ENCODE data around the gene ITGB2.

Gene ITGB2

DNA sequence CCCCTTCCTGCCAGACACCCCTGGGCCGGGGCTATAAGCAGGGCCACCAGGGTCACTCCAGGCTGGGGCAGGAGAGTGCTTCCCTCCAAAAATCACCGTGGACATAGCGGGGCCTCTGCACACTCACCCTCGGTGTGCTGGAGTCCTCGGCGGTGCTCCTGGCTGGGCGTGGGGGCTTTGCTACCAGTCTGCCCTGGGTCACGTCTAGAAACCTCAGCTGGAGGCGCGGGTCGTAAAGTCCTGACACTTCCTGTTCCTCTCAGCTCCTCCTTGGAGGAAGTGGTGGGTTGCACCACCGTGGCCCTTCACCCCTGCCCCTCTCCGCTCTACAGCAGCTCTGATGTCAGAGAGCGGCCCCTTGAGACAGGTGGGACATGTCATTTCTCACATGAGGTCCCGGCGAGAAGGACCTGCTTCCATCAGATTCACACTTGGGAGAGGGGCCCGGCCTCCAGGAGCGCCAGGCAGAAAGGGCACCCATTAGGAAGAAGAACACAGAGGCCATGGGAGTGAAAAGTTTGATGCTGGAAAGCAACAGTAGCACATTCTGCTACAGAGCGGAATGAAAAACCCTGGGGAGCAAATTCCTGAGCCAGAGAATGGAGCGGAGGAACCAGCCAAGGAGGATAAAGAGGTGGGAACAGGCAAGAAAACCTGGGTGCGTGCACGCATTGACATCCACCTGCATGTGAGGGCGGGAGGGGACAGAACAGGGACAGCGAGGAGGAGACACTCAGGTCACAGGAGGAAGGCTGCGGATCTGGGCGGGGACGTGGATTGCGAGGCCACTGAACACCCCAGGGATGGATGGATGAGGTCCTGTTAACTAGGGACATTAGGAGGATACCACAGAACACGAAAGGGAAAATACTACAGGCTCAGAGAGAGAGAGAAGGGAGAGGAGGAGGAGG is at the start of gene ITGB2:
Gene ITGB2 (minus strand): TSS at position 206 of the 911 bp plus-strand sequence. CDS start 10,117 bp downstream, outside the sequence.
- DNase-seq (ENCODE audit: low spot score) = no peak

DNA sequence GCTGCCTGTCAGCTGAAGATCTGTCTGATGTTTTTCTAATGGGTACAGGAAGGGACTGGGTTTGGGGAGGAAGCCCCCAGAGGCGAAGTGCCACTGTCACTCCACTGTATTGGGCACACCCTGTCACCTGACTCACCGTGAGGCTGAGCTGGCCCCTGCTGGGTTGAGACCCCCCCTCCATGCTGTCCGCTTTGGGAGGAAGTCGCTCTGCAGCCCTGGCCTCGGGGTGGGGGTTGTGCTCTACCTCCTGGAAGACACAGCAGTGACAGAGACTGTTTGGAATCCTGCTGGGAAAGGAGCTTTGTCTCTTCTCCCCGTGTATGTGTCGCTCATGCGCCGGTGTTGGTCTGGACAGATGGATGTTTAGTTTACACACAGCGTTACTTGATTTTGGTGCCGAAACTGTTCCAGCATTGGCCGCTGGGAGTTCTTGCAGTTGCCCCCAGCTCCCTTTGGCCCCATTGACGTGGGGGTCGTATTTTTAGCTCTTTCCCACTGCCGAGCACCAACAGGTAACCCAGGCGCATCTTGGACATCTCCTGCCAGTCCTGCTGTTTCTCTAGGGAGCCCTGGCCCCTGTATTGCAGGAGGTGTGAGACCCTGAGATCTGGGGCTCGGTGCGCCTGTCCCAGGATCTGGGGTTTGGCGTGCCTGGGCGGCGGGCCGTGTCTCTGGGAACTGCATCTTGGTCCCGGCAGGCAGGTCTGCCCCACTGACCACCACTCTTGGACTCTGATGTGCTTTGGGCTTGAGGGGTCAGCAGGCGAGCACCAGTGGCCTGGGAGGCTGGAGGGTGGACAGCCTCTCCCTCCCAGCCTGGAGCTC is 49.4 kb upstream of the ITGB2 start:
- no peak for DNase-seq (ENCODE audit: low spot score)

DNA sequence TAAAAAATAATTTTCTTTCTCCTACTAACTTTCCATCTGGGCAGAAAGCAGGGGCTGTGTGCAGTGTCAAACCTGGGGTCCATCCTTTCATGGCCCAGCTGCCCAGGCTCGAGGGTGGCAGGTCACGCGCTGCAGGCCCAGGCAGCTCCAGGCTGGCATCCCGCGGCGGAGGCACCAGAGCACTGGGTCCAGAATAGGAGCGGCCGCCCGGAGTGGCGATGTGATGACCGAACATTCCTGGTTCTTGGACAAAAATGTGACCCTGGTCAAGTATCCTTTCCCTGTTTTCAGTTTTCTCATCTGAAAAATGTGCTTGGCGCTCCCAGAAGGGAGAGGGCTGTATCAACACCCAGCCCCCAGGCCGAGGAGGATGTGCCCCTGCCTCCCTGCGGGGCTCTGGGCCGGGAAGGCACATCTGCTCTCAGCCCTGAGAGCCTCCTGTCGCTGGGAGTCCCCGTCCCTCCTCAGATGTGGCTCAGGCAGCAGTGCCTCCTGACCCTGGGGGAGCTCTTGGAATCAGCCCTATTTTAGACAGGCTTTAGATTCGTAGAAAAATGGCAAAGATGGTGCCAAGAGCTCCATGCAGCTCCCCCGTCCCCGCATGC is 48.5 kb upstream of the ITGB2 start:
- DNase-seq (ENCODE audit: low spot score) = no peak

DNA sequence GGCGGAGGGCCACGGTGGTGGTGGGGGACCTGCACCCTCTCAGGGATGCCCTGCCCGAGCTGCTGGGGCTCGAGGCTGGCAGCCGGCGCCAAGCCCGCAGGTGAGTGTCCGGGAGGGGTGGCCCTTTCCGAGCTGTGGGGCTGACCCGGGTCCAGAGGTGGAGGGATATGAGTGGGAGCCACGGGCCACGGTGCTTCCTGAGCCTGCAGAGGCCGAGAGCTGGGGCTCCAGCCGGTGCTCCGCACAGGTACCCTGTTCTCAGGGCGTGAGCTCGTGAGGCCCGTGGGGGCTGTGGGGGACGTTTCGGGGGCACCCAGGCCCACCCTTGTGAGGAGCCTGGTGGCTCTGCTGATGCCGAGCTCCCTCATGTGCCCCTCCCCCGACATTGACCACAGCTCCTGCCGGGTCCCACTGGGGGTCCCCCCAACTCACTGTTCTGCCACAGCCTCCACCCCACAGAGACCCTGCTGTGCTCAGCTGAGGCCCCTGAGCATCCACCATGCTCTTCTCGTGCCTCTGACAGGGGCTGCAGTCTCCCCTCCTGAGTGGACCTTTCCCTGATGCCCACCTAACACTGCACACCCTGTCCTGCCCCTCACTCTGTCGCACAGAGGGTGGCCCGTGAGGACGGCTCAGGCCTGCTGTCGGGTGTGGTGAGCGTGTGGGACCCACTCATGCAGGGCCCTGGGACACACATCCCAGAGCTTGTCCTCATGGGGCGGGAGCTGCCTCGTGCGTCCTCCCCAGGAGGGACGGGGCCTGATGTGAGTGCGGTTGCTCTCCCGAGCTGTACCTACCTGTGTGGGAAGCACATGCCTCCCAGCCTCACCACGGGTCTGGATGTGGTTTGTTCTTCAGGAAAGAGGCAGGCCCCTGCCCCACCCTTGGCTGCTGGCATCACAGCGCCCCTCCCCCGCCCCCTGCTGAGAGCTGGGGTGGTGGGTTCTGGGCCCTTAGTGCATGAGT is 46.7 kb upstream of the ITGB2 start:
- DNase-seq (ENCODE audit: low spot score) = no peak

DNA sequence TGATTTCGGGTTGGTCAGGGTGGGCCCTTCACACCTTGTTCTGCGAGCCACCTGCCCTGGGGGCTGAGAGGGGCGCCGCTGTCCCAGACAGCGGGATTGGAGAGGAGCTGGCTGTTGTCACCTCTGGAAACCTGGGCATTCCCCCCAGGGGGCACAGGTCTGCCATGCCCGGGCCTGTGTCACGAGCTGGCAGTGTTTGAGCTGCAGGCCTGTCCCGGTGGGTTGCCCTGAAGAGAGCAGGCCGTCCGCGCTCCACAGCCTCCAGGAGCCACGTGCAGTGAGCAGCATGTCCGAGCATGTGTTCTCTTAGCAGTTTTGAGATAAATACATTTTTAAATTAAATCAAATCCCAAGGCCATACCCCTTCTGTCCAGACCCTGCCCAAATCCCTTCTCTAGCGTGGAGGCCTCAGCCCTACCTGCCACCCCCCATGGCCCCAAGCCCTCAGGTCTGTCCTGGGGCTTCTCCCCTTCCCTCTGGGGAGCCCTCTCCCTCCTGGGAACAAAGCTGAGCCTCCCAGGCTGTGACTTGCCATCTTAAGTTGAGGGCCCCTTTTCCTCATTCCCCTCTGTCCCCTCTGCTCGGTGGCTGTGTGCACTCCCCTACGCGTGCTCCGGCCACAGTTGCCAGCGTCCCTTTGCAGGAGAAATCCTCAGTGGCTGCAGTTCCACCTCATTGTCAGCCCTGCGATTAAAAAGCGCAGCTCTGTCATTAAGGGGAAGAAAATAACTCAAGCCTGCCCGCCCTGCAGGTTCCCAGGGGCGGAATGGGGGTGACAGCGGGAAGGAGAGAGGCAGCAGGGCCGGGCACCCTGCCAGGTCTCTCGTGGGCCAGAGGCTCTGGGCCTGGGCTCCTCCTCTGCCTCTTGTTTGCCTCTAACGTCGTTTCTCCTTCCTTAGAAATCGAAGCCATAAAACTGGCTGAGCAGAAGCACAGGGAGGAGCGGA is 45.7 kb upstream of the ITGB2 start:
- no peak for DNase-seq (ENCODE audit: low spot score)

DNA sequence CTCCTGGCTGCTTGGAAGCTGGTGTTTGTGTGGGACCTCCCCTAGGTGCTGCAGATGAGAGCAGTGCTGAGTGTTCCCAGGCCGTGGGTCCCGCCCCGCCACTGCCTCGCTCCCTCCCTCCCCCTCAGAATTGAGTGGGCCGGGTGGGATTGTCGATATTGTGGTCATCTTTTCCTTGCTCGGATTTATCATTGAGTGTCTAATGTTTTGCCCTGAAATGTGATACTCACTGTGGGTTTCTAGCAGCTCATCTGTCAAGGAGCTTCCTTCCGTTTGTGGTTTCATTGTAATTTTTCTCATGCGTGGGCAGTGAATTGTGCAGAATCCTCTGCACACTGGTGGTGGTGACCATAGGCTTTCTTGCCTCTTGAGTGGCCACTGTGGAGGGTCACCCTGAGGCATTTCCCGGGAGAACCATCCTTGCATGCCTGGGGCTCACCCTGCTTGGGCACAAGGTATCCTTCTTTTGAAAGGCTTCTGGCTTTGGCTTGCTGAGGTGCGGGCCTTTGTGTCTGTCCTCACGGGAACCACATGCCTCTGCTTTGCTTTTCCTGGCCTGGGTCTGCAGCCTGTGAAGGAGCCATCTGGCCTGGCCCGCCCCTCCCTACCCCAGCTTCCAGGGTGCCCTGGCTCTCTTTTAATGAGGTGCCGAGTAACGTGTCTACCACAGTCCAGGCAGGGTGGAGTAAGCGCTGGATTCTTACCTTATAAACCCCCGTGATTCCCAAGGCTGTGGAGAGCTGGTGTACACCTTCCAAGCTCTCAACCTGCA is 44.7 kb upstream of the ITGB2 start:
- no peak for DNase-seq (ENCODE audit: low spot score)

DNA sequence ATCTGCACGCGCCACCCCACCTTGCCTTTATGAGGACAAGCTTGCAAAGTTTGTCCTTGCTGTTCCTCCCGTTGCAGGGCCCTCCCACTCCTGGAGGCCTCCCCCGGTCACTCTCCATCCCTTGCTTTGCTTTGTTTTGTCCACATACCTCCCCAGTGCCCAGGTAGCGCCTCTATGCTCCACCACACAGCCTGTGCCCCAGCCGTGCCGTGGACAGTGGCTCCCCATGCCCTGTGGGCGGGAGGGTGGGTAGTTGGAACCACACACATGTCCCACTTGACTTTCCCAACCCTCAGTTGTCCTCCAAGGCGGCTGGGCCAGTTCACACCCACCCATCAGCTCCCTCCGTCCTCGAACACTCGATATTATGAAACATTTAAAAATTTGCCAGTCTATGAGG is 43.7 kb upstream of the ITGB2 start:
- no peak for DNase-seq (ENCODE audit: low spot score)

DNA sequence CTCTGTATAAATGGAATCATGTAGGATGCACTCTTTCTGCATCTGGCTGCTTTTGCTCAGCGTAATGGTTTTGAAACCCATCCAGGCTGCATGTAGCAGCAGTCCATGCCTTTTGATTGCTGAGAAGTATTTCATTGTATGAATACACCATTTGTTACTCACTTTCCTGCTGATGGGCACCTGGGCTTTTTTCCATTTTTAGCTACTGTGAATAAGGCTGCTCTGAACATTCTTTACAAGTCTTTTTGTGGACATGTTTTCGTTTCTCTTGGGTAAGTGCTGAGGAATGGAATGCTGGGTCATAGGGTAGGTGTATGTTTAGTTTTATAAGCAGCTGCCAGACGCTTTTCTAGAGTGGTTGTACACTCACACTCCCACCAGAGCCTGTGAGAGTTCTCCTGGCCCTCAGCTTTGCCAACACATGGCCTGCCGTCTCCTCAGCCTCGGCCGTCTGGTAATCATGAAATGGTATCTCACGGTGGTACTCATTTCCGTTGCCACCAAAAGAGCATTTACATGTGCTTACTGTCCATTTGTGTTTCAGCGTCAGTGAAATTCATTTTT is 41.8 kb upstream of the ITGB2 start:
- DNase-seq (ENCODE audit: low spot score) = no peak

DNA sequence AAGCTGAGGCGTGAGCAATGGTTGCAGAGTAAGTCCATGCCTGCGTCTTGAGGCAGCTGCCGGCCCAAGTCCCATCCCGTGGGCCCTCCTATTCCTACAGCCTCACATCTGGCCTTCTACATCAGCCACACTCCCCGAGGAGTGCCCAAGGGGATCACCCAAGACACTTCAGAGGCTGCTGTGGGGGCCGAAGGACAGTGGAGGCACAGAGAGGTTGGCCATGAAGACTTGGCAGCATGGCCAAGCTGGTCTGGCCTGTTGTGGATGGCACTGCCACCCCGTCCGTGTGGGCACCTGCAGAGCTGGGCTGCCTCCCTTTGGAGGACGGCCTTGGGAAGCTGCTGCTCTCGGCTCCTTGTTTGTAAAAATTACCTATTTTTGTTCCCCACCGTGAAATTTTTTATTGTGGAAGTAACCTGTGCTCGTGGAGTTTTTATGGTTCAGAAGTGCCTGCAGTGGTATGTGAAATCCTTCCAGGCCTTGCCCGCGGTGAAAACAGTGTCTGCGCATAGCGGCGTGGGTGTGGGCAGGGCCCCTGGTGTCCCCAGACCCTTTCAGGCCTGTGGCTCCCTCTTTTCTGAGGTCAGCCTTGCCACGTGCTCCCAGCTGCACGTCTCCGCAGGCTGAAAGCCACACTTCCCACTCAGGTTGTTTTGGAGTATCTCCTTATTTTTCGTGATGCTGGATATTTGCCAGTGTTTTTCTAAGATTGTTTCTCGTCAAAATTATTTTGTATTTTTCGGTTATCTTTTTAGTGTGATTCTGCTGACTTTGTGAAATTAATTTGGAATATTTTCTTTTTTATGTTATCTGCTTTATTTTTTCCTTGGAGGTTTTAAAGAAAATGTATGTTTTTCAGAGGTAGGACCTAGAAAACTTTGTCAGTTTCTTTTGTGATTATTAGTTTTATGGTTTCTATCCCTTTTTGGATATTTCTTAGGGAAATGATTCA is 39.7 kb upstream of the ITGB2 start:
- no peak for DNase-seq (ENCODE audit: low spot score)

DNA sequence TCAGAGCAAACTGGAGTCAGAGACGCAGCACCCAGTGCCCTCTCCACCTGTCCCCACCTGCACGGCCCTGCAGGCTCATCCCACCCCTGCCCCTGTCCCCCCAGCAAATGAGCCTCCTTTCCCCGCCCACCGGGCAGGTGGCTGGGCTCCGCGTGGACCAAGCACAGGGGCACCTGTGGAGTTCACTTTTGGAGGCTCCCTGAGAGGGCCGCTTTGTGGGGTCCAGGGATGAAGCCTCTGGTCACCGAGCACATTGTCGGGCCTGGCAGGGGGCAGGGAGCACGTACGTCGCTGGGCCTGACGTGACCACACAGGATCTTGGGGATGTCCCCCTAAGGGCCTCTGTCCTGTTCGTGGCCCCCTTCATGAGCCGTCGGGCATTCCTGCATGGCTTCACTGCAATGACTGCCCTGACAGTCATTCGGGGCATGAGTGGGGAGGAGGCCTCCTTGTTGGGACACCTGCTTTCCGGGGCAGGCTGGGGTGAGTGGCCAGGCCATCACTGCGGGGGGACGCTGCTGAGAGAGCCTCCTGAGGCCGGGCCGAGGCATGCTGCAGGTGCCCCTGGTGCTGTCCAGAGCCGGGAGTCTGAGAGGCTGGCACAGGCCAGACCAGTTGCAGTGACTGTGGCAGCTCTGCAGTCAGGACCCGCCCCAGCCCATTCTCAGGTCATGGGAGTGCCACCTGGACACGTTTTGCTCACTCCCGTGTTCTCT is 38.8 kb upstream of the ITGB2 start:
- DNase-seq (ENCODE audit: low spot score) = no peak

DNA sequence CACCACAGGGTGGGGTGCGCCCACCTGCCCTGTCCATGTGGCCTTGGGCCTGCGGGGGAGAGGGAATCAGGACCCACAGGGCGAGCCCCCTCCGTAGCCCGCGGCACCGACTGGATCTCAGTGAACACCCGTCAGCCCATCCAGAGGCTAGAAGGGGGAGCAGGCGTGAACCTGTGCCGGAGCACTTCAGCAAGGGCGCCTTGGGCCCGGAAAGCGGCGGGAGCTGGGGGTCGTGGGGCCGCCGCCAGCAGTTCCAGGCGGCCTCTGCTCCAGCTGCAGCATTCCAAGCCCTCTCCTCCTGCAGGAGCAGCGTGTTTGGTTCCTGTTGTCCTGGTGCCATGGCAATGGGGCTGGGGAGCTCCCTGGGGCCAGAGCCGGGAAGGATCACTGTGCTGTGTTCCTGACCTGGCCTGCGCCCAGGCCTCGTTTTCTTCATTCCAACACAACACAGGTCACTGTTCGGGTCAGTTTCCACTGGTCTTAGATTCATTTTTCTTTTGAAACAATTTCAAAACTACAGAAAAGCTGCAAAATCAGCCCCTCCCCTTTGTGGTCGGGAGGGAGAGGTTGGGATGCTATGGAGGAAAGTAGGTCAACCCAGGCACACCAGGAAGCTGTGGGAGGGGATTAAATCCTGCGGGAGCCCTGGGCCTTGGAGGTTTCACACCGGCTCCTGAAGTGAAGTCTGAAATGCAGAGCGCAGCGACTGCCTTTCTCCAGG is 37.9 kb upstream of the ITGB2 start:
- DNase-seq (ENCODE audit: low spot score) = no peak

DNA sequence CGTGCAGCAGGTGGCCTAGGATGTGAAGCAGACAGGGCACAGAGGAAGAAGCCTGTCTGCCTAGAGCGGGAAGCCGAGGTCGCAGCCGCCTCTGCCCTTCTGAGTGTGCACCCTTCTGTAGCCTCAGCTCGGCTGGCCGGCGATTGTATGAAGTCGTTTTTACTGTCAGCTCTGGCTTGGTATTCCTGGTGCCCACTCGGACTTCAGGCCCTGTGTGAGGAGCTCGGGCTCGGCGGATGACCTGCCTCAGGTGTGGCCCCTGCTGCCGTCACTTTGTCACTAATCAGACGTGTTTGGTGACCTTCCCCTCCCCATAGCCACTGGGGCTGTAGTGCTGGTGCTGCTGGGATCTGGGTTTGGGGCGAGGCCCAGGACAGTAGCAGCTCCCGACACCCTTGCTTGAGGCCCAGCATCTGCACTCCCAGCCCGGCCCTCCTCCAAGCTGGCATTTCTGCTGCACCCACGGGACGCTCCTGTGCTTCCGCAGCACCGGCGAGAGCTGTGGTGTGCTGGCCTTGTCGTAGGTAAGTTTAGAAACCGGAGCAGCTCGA is 37.3 kb upstream of the ITGB2 start:
- no peak for DNase-seq (ENCODE audit: low spot score)

DNA sequence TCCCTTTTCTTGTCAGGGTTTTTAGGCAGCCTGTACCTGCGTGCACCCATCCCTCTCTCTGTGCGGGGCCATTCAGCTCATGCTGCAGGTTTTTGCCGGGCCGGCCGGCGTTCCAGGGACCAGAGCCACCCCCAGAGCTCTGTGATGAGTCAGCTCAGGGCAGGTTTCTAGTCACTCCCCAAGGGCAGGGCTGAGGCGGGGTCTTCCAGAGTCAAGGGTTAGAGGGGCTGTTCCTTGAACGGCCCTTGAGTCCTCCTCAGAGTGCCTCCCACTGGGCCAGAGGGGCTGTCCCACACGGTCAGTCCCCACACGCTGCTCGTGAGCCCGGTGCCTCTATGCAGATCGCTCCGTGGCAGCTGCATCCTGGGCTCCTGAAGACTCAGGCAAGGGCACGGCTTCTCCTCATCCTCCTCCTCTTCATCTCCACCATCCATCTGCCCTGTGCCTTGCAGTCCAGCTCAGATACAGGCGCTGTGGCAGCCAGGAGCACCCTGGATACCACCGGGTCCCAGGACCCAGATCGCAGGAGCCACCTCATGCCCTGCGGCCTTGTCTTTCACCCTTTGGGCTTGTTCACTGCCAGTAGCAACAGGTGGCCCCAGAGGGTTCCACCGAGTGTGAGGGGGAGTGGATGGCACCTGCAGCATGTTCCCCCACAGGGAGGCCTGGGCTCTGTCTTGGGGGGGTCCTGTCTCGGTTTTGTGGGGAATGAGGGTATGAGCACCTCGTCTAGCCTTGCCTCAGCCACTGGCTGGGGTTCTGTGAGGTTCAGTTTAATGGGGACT is 36.5 kb upstream of the ITGB2 start:
- no peak for DNase-seq (ENCODE audit: low spot score)

DNA sequence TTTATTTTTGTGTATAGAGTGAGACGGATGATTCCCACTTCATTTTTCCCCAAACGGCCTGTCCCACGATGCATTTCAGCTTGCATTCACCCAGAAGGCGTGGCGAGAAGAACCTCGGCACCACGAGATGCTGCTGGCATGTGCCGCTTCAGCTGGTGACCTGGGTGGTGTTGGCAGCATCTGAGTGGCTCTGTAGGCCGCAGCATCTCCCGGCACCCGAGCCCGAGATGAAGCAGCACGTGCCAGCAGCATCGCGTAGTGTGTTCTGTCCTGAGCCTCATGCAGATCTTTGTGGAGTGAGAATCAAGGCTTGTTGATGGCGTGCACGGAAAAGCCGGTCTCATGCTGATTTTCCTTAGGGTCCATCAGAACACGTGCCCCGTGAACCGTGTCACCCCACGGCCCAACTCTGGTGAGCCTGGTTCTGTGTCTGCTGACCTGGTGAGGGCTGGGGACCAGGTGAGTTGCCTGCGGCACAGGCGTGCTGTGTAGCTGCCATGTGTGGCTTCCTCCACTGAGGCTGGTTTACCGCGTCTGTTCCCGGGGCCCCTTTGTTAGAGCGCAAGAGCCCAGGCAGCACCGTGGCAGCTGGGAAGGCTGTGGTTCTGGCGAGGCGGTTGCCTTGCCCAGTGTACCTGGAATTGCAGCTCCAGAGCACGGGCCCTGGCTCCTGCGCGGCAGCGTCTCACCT is 35.8 kb upstream of the ITGB2 start:
- DNase-seq (ENCODE audit: low spot score) = no peak

DNA sequence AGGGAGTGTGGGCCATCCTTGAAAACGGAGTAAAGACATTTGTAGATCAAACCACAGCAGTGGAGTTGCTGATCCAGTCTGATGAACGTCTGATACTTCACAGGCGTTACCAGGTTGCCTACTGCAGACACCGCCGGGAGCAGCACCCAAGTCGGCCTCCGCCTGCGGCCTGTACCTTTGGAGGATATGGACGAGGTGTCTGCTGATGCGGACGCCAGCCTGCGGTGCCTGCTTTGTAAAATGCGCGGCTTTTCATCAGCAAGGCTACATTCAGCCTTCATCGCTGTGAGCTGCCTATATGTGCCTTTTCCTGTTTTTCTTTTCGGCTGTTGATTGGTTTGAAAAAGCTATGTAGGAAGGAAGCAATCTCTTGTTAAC is 35.1 kb upstream of the ITGB2 start:
- no peak for DNase-seq (ENCODE audit: low spot score)

Measured in RKO (cell line).